ENCODE measurements around the gene NUDCD2.
"Not testable (repeated sequence)": the region's sequence is repeated elsewhere in the genome, so short reads cannot be mapped to it uniquely, and the experiment has no call there.

The NUDCD2 gene

DNA sequence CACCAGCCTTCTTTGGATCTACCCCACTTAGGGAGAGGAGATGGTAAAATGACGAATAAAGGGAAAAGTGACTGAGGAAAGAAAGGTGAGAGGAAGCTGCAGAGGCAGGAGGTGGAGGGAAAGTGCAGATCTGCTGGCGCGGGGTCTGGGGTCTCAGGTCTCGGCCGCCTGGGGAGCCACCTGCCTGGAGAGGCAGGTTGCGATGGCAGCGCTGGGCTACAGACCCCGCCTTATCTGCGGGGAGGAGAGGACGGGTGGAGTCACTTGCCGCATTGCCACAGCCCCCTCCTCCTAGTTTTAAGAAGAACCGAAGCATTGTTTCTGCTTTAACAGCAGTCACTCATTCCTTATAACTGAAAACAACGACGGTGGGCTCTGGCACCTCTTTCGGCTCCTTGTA lies 44.2 kb downstream of the NUDCD2 start:
- not testable (repeated sequence) for DNase-seq

DNA sequence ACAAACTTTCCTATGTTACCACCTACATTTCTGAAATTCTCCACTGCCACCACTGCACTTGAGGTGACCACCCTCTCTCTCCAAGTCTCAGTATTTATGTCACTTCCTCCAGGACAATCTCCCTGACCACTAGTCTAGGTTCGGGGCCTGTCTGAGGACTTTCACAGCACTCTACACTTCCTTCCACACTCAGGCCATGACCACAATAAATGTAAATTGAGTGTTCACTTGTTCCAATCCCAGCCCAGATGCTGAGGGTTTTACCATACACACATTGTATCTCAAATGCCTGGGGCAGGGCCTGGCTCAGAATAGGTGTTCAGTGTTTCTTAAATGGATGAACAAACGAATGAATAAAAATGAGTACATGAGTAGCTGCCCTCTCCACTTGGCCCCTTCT lies 49.4 kb downstream of the NUDCD2 start:
- no peak for DNase-seq

DNA sequence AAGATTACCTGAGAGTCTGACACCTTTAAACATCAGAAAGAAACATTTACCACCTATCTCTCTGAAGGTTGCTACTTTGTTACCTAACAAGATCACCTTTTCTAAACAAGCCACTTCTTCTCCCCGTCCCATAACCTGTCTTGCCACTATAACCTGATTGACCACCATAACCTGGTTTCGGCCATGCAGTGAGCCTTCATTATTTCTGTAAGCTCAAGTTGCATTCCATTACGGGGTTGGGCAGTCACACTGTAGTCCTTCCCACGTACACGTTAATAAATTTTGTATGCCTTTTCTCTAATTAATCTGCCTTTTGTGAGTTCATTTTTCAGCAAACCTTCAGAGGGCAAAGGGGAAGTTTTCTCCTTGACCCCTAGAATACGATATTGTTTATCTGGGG lies 50.5 kb downstream of the NUDCD2 start:
- no peak for DNase-seq

DNA sequence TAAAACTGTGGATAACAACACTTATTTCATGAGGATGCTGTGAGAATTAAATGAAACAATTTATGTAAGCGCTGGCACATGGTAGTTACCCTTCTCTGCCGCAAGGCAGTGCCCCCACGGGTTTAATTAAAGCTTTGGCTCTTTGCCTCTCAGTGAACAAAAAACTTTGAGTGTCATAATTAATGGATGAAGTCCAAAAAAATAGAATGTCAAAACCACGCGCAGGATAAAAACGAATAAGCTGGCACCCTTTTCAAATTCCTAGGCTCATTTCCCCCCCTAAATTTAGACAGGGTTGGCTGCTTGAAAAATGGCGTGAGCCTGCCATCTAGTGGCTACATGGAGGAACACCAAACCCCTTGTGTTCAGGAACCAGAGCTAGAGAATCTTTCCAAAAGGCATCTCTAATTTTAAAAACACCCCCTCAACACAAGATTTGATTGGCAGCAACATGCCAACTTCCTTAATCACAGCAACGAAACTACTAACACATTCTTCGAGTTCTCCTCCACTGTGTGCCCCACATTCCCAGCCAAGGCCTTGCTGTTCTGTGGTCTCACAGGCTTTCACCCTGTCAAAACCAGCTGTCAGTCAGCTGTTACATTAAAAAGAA lies 51.5 kb downstream of the NUDCD2 start:
- DNase-seq = peak; percentile 55

DNA sequence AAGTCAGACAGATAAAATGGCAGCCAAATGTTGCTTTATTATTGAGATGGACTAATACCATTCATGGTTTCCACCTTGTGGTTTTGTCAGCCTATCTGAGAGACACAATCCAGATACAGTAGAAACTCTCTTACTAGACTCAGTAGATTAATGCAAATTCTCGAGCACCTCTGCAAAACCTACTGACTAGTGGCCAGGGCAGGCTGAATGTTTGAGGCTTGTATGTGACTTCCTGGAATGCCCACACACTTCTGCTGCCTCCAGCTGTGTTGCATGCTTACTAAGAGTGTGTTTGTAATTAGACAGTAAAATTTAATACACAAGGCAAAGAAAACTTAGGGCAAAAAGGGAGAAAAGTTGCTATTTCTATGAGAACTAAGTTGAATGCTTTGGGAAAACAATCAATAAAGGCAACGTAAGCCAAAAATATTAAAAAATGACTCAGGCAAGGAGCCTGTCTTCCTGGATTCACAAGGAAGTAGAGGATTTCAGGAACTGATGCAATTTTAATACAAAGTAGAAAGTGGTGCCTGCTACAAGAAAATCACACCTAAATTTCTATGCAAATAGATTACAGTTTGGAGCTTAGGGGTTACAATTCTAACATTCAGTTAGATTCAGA lies 52.8 kb downstream of the NUDCD2 start:
- DNase-seq = peak; percentile 1

DNA sequence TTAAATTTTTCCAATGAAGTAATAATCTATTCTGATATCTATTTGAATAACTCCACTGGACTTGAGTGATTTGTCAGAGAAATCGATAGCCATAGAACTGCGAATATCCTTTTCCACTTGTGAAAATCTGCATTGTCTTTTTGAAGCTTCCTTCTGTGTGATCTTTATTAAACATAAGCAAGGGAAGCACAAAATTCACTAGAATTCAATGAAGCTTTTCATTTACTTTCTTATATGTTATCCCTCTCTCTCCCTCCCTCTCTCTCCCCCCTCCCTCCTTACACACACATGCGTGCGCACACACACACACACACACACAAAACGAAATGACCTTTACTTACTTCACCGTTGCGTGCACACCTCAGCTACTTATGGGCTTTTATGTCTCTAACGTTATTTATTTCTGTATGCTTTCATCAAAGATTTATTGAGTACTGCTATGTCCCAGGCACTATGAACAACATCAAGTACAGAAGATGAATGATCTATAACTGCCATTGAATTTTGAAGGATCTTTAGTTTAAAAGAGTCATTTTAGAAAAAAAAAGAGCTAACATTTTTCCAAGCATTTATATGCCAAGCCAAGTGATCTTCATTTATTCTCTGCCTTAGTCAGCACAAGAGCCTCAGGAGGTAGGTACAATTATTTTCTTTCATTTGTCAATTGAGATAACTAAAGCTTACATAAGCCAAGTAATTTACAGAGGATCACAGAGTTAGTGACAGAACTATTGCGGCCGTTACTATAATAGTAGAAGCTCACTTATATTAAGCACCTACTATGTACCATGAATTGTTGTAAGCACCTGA lies 55.3 kb downstream of the NUDCD2 start:
- no peak for DNase-seq

DNA sequence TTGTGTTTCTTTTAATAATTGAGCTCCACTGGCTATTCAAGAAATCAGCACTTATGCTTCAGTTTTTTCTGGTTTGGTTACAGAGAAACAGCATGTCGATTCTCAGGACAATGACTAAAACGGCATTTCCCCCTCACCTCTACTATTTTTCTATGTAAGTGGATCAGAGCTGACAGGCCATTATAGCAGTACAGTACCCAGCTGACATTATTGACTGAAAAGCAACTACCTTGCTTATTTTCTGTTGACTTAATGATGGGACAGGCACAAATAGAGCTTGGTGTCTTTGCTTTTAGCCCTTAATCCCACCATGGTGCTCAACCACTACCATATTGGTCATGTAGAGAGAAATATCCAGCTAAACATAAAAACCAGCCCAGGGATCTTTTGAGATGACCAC lies 57.9 kb downstream of the NUDCD2 start:
- DNase-seq = no peak

DNA sequence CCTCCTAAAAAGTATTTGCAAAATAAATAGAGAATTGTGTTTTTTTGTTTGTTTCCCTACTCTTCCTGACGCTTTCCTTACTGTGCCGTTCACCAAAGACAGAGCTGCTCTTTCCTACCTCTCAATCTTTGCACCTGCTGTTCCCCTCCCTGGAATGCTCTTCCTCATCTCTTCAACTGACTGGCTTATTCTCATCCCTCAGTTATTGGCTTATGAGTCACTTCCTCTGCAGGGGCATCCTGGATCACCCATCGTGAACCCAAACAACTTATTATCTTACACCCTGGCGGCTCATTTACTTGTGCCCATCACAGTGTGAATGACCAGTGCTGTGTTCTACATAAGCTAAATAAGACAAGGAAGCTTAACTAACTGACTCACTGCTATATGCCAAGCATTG lies 58.6 kb downstream of the NUDCD2 start:
- DNase-seq = no peak

DNA sequence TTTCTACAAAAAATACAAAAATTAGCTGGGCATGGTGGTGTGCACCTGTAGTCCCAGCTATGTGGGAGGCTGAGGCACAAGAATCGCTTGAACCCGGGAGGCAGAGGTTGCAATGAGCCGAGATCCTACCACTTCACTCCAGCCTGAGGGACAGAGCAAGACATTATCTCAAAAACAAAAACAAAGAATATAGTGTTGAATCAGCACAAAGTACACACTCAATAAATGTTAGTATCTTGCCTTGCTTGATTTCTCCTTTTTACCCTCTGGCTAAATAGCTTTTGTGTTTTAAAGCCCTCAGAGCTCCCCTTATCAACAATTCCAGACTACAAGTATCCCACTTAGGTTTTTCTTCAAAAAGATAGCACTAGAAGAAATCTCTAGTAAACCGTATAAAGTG lies 60.0 kb downstream of the NUDCD2 start:
- DNase-seq = no peak

DNA sequence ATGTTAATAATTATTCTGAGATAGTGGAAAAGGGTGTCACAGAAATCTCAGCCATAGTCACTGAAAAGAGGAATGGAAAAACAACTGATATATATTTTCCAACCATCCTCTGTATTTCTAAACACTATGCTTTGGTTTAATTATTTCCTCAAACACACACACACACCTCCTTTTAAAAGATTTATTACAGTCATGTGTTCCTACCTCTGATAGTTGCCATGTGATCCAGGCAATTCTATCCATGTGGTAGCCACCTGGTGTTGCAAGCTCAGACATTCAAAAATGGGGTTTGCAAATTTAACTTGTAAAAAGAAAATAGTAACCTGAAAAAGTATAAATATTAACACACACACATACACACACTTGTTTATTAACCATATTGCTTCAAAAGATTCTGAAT lies 62.5 kb downstream of the NUDCD2 start:
- DNase-seq = no peak

DNA sequence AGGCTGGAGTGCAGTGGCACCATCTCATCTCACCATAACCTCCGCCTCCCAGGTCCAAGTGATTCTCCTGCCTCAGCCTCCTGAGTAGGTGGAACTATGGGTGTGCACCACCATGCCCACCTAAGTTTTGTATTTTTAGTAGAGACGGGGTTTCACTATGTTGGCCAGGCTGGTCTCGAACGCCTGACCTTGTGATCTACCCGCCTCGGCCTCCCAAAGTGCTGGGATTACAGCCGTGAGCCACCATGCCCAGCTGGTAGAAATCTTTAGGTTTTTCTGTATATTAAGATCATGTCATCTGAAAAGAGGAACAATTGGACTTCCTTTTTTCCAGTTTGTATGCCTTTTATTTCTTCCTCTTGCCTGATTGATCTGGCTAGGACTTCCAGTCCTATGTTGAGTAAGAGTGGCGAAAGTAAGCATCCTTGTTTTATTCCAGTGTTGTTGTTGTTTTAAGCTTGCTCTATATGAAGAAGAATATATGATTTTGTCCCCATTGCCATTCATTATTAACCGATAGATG lies 63.0 kb downstream of the NUDCD2 start:
- DNase-seq = not testable (repeated sequence)

Measured in EL (cell line).